GM21717 (cell line): ENCODE data around the gene SH3BGRL.

ENCODE experiments used
- ATAC-seq: cut with Tn5 transposase; IDR thresholded peaks from one replicate; pipeline ENCODE4 v1.9.1; 2021; ENCODE audit warnings: mild to moderate bottlenecking, moderate library complexity; ENCODE audit not compliant: unreplicated experiment

The SH3BGRL gene

DNA sequence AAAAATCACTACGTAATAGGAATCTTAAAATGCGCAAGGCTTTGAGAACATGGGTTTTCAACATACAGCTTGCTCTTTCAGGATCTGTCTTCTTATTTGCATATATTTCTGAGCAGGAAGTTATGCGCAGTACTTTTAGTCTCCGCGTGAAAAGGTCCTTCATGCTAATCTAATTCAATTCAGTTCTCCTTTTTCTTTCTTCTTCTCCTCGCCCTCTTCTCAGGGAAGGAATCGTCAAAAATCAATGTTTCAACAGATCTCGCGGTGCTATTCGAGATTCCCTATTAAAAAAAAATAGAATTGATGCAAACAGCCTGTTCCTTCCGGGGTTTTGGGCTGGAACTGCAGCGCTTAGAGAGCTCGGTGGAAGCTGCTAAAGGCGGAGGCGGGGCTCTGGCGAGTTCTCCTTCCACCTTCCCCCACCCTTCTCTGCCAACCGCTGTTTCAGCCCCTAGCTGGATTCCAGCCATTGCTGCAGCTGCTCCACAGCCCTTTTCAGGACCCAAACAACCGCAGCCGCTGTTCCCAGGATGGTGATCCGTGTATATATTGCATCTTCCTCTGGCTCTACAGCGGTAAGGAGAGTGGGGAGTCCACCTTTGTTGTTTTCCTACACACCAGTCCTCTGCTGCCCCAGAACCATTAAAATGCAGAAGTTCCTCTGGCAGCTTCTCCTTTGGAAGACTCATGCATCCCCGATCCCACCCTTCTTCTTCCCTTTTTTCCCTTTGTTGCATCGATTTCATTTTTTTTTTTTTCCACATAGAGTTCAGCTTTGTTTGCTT is at the start of gene SH3BGRL, which contains the start of gene HMGN5:
Gene SH3BGRL, plus strand, starts transcription at position 432 of the 785 bp plus-strand sequence. Its CDS starts 99 bp downstream, at position 531.
Gene HMGN5, minus strand, starts transcription at position 243 of the 785 bp plus-strand sequence. CDS start 80,364 bp downstream, outside the sequence.
- ATAC-seq = peak; percentile 95

DNA sequence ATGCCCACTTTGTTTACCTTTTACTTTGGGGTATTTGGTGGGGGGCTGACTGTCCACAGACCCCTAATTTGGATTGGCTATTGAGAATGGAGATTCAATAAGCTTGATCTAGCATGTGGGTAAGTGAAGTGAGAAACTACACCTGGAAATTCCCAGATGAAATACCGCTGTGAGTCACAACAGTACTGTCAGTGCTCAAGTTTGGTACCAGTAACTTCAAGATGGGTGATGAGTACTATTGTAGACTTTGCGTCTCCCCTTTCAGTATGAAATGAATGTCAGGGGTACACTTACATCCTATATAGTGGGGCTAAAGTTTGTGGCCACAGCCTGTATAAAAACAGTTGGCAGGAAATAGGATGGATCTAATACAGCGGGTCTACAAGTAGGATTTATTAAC is 33.5 kb upstream of the SH3BGRL start:
- ATAC-seq = no peak

DNA sequence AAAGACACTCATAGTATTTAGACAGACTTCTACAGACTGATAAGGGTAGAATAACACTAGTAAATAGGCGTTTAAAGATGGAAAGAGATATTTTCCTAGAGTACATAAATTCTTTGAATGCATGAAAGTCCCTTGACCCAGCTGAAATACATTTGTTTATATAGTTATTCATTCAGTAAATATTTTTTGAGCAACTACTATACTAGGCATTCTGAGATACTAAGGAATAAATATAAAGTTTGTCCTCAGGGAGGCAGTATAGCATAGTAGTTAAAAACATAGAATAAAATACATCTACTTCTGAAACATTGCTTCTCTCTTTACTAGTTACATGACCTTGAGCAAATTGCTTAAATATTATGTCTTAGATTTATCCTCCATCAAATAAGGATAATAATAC is 27.6 kb upstream of the SH3BGRL start:
- no peak for ATAC-seq

DNA sequence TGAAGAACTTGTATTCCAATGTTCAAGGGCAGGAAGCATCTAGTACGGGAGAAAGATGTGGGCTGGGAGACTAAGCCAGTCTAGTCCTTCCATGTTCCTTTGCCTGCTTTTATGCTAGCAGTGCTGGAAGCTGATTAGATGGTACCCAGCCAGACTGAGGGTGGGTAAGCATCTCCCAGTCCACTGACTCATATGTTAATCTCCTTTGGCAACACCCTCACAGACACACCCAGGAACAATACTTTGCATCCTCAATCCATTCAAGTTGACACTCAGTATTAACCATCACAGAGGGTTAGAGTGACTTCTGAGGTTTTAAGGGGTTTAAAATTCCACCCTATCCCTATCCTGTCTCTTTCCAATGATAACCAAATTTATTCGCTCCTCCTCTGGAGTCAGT is 6.6 kb upstream of the SH3BGRL start:
- no peak for ATAC-seq

DNA sequence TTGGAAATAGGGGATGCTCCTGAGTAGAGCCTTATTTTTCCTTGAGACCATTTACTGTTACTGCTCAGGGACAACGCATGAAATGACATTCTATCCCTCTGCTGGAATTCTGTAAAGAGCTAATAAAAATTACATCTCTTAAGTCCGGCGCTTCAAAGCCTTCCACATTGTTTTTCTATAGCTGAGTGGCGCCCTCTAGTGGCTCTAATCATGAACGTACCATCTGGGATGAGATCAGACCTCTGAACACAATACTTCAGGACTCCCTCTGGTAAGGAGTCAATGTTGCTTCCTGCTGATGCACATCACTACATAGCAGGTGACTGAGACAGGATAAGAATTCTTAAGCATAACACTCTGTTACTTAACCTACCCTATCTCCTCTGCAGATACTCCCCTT is 6.2 kb upstream of the SH3BGRL start:
- ATAC-seq = peak; percentile 96

DNA sequence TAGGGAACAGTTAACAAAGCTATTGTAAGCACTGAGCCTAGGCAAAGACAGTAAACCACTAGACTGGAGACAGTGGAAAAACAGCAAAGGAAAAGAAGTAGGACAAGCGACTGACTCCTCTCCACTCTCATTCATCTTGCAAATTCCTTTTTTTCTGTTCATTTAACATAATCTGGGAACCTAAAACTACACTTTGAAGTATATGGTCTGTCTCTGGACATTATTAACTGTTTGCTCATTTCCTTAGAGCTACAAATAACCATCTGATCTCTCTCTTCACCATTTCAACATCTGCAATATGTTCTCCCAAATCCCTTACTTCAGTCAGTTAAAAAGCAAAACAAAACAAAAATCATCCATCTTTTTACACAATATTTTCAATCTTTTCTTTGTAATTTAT is 831 bp upstream of the SH3BGRL start:
- no peak for ATAC-seq

DNA sequence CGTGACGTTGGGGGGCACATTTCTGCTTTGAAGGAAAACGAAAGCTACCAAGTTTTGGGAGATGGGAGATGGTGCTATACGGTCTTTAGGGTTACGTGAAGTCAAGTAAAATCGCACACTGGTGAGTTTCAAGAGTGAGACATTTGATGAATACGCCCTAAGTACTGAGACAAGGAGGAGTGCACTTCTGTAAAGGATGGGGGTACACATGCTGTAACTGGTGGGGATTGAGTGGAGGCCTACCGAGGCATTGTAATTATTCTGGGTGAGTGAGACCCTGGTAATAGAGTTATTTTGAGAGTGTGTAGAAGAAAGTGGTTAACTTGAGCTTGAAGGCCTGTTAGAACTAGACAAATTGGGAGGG is 536 bp downstream of the SH3BGRL start:
- ATAC-seq = no peak

DNA sequence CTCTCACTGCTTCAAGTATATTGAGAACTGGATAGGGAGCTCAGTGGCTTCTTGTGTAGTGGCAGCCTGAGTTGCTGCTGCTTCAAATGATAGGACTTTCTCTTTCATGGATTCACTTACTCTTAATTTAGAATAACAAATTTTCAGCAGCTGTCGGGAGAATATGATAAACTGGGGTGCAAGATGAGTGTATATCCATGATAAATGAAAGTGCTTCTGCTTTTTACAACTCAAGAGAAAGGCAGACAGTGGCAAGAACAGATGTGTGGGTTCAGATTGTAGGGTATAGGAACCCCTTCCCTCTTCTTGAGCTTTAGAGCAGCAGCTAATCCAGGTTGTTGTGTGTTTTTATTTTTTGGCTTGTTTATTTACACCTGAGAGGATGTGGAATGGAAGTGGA is 1.0 kb downstream of the SH3BGRL start:
- no peak for ATAC-seq

DNA sequence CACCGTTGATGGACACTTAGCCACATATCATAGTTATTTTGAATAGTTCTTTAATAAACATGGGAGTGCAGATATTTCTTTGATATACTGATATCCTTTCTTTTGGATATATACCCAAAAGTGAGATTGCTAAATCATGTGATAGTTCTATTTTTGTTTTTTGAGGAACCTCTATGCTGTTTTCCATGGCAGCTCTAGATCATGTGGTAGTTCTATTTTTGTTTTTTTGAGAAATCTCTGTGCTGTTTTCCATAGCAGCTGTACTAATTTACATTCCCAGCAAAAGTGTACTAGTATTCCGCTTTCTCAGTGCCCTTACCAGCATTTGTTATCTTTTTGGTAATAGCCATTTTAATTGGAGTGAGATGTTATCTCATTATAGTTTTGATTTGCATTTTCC is 3.6 kb downstream of the SH3BGRL start:
- no peak for ATAC-seq

DNA sequence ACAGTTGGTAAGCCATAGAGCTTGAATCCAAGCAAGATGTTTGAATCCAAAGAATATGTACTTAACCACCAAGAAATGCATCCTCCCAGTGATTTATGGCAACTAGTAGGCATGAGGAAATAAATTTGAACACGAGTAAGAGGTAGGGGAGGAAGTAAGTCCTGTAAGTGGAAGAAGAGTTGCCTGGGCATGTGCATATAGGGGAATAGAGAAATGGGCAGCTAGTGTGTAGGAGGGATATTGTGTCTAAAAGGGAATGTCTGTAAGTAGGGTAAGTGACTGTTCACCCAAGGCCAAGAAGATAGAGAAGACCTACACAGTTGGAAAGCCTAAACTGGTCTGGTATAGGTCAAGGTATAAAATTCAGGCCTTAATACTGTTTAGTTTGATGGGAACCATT is 4.6 kb downstream of the SH3BGRL start:
- ATAC-seq = no peak

DNA sequence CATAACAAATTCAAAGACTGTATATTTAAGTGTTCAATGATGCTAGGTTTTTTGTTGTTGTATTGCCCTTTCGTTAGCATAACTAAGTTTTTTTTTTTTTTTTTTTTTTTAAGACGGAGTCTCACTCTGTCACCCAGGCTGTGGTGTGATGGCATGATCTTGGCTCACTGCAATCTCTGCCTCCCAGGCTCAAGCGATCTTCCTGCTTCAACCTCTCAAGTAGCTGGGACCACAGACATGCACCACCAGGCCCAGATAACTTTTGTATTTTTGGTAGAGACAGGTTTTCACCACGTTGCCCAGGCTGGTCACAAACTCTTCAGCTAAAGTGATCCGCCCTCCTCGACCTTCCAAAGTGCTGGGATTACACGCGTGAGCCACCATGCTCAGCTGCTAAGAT is 7.0 kb downstream of the SH3BGRL start:
- no peak for ATAC-seq

DNA sequence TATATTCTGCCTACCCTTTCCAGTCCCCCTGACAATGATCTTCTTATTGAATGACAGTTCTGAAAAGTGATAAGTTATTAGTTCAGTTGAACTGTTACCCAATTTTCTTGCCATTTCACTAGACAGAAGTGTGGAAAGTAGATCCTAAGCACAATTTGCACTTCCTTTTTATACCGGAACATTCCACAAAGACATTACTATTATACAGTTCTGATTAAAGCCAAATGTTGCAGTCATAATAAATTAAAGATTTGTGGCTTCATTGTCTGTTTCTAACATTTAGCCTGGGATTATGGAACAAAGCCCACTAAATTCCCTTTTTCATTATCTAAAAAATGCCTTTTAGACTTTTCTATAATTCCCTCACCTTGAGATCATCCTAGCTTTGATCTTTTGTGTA is 13.8 kb downstream of the SH3BGRL start:
- ATAC-seq = no peak

DNA sequence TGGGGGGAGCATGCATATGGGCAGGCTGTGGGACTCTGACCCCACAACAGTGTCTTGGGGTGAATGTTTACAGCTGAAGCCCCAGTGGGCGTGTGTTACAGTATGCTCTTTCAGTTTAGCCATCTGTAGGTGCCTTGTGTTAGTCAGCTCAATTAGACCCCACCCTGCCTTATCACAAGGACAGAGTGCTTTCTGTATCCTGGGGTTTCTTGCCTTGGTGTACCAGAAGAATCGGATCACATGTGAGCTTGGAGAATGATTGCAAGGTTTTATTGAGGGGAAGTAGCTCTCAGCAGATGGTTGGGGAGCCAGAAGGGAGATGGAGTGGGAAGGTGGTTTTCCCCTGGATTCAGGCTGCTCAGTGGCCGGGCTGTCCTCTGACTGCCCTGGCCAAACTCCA is 27.3 kb downstream of the SH3BGRL start:
- ATAC-seq = no peak

DNA sequence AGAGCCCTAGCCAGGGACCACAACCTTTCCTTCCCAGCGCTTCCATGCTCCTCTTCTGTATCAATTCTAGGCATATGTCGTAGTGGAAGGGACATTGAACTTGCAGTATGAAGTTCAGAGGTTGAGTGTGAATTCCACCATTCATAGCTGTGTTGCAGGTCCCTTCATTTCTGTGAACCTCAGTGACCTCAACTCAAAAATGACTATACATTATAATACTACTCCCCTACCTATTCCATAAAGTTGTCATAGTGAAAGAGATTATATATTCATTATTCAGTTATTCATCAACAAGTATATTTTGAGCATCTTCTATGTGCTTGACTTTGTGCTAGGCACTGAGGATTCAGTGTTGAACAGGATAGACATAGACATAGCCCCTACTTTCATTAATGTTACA is 28.0 kb downstream of the SH3BGRL start:
- ATAC-seq = no peak

DNA sequence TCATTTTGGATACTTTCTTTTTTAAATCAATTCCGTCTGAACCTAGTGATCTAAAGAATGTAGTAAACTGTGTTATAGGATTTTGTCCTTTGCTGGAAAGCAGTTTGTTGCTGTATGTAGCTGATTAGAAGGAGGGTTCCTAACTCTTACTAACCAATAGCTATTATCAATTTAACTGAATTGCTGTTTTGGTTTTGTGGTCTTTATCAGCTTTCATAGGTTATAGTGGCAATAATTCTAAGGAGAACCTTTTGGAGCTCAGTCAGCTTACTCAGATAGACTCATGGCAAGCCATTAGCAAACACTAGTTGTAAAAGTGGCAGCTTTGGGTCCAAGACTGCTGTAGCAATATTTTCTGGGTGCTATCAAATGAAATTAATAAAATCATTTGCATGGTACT is 29.6 kb downstream of the SH3BGRL start:
- no peak for ATAC-seq

DNA sequence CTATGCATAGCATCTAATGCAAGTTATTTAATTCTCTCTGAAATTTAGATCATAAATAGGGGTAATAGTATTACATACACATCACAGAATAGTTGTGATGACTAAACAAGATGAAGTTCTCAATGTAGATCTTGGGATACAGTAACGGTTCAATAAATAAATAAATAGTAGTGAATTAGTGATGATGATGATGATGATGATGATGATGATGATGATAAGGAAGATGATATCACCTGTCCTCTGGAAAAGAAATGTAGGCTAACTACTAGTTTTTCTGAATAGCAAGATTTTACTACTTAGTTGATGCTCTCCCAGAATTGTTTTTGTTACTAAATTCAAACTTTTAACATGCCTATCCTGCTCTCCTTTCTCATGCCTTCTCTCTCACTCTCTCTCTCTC is 30.3 kb downstream of the SH3BGRL start:
- ATAC-seq = no peak

DNA sequence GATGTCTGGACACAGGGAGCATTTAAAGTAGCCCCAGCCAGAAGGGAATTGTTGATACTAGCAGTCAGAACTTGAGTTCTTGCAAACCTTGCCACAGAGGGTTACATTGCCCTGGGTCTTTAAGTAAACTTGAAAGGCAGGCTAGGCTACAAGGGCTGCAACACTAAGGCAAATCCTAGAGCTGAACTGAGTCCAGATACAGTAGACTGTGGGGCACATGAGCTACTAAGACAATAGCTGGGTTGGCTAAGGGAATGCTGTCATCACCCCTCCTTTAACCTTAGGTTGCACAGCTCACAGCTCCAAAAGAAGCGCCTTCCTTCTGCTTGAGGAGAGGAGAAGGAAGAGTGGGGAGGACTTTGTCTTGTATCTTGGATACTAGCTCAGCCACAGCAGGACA is 35.6 kb downstream of the SH3BGRL start:
- ATAC-seq = no peak

DNA sequence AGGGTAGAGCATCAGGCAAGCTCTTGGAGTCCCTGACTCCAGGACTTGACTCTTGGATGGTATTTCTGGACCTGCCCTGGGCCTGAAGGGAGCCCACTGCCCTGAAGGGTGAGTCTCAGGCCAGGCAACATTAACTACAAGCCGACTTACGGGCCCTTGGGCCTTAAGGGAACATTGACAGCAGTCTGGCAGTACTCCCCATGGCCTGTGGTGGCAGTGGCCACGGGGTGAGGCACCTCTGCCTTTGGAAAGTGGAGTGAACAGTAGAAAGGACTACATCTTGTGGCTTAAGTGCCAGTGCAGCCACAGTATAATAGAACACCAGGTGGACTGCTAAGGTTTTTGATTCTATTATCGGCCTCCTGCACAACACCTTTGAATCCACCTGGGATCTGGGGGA is 36.3 kb downstream of the SH3BGRL start:
- ATAC-seq = no peak

DNA sequence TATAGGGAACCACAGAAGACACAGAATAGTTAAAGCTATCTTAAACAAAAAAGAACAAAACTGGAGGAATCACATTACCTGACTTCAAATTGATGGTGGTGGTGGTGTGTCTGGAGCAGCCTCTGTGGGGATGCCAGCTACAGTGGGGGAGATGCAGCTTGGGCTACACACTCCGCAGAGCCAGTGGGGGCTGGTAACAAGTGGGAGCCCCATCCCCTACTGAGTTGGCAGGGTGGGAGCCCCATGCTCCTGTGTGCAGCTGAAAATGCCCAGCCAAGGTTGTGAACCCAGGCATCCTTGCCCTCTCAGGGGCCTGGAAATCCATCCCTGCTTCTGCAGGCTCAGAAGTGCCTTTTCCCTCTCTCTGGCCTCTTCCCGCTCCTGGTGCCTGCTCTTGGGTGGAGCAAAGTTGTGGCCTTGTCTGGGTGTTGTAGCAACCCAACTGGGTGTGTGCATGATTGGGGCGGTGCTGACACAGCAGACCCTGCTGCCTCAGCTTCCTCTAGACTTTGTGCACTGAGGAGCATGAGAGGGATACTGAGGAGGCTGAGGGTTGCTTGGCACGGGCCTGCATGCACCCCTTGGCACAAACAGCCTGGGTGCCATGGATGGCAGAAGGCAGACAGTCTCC is 38.9 kb downstream of the SH3BGRL start:
- no peak for ATAC-seq

DNA sequence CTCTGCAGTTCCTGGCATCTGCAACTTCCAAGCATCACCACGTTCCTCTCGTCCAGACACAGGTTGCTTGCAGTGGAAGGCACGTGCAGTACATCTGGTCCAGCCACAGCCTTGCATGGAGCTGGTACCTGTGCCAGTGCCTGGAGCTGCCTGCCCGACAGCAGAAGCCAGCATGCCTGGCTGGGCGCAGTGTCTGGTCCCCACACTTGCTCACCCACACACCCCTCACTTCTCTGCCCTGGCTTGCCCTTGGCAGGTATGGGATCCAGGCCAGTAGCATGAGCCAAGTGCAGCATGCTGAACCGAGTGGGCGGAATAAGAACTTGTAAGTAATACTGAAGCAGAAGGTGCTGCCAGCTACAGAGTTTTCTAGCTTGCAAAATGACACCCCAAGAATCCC is 39.9 kb downstream of the SH3BGRL start:
- ATAC-seq = no peak

DNA sequence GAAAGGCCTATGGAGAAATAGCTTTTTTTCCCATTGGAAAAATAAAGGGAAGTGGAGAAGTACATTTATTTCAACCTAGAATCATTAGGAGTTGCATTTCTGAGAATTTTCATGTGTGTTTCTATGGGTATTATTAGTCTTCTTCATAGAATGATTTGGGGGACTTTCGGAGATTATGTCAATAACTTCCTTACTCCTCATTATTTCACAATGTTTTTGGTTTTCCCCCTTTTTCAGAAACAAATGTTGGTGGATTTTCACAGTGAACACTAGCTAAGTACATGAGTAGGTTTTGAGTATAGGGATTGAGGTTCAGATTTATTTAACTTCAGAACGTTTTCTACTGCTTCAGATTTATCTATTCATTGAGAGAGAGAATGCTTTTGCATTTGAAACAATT is 54.0 kb downstream of the SH3BGRL start:
- no peak for ATAC-seq

DNA sequence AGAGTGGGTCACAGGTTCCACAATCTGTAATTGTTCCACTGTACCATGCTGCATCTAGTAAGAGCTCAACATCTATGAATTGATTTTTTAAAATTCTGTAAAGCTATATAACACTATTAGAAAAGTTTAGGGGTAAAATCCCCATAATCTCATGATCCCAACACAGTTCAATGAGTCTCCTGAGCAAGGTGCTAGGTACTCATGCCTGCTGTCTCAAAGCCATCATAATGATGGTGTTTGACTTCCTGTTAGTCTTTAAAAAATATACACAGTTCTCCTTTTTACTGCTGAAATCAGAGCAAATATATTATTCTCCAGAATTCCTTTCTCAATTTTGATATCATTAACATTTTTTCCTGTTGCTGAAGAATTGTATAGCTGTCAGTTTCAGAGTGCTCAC is 55.9 kb downstream of the SH3BGRL start:
- ATAC-seq = no peak
